Endothelial cell of umbilical vein (primary cell): ENCODE results near the gene RPA1. TPM values are rescaled to one million over a fixed set of nuclear protein-coding genes. Genes with fewer than 3 reads are reported as not detected.

Source experiments
- BruUV-seq: library from RNA; stranded (reverse); fragments of 400-500 nt; replicated peaks from 2 replicates; lab custom pipeline; 2021; lab: Mats Ljungman, UMichigan
- CTCF ChIA-PET: fragments of 300-600, 350-600 bp; sonication (Branson Sonifier 250); formaldehyde crosslinking; loops from one replicate; lab custom pipeline; 2021; ENCODE audit warnings: antibody characterized with exemption, inconsistent platforms; lab: Charles Lee
- POLR2A ChIA-PET: fragments of 300-600, 350-600 bp; sonication (Branson Sonifier 250); formaldehyde crosslinking; loops from one replicate; lab custom pipeline; 2021; ENCODE audit warnings: antibody characterized with exemption, inconsistent platforms; lab: Charles Lee
- DNase-seq: peaks from one replicate; pipeline ENCODE4 v3.0.0-alpha.2; 2011; ENCODE audit warnings: low read depth, low spot score
- FAIRE-seq: peaks from 2 replicates; lab custom pipeline; 2011; peaks lifted over from hg19 to GRCh38; lab: Jason Lieb, UNC
- H2AFZ ChIP-seq: 2 replicates; pipeline ENCODE4 v1.6.0; 2012; ENCODE audit warnings: low read depth, low read length, control low read depth, inconsistent platforms
- H3K27ac ChIP-seq: 2 replicates; pipeline ENCODE4 v1.5.1; 2011; ENCODE audit warnings: low read depth, mild to moderate bottlenecking, control low read depth, low read length, moderate library complexity; ENCODE audit not compliant: insufficient read depth
- H3K27me3 ChIP-seq, 2 experiments: 2 replicates each; pipeline versions ENCODE4 v1.6.0 to v1.6.1; 2011; ENCODE audit warnings: low read length in 2 of 2, mixed read lengths in 1 of 2; ENCODE audit not compliant: control insufficient read depth in 2 of 2, insufficient read depth in 2 of 2
- H3K36me3 ChIP-seq, 2 experiments: 2 replicates in 1 of 2; 3 replicates in 1 of 2; pipeline ENCODE4 v1.5.1; 2011; ENCODE audit warnings: low read length in 2 of 2, mild to moderate bottlenecking in 1 of 2, moderate library complexity in 1 of 2; ENCODE audit not compliant: control insufficient read depth in 2 of 2, insufficient read depth in 2 of 2; ENCODE audit errors: extremely low read depth in 1 of 2
- H3K4me1 ChIP-seq: 3 replicates; pipeline ENCODE4 v1.5.1; 2011; ENCODE audit warnings: mild to moderate bottlenecking, low read length; ENCODE audit not compliant: control insufficient read depth, insufficient read depth; ENCODE audit errors: extremely low read depth
- H3K4me2 ChIP-seq: 2 replicates; pipeline ENCODE4 v1.6.1; 2011; ENCODE audit warnings: low read length, control low read depth, mixed read lengths; ENCODE audit not compliant: insufficient read depth
- H3K4me3 ChIP-seq, 3 experiments: fragments of 200-600 bp in 1 of 3; sonication (generic), shearing (Covaris generic) in 1 of 3; replicated peaks in 1 of 3; 2 replicates each; pipeline ENCODE4 v1.5.1; 2011 to 2016; ENCODE audit warnings: control low read depth in 3 of 3, low read length in 3 of 3, mild to moderate bottlenecking in 2 of 3, inconsistent platforms in 1 of 3, low read depth in 1 of 3, moderate library complexity in 1 of 3; ENCODE audit not compliant: insufficient read depth in 1 of 3
- H3K79me2 ChIP-seq: 2 replicates; pipeline ENCODE4 v1.6.0; 2012; ENCODE audit warnings: low read length, inconsistent platforms; ENCODE audit not compliant: control insufficient read depth, insufficient read depth
- H3K9ac ChIP-seq: replicated peaks from 2 replicates; pipeline ENCODE3; 2011; ENCODE audit warnings: low read length, control low read depth; ENCODE audit not compliant: insufficient read depth; ENCODE audit errors: extremely low read depth
- H3K9me1 ChIP-seq: replicated peaks from 3 replicates; pipeline ENCODE4 v1.6.0; 2011; ENCODE audit warnings: mild to moderate bottlenecking, low read length; ENCODE audit not compliant: control insufficient read depth, insufficient read depth; ENCODE audit errors: extremely low read depth
- H3K9me3 ChIP-seq: replicated peaks from 2 replicates; pipeline ENCODE4 v1.5.1; 2012; ENCODE audit warnings: low read length, inconsistent platforms; ENCODE audit not compliant: control insufficient read depth, insufficient read depth
- H4K20me1 ChIP-seq: replicated peaks from 2 replicates; pipeline ENCODE3; 2011; ENCODE audit warnings: mild to moderate bottlenecking, low read length; ENCODE audit not compliant: control insufficient read depth, insufficient read depth; ENCODE audit errors: extremely low read depth
- CTCF ChIP-seq, 2 donors: IDR thresholded peaks; 1 replicate in 1 of 2; 2 replicates in 1 of 2; pipeline ENCODE4 v1.5.1; 2011; ENCODE audit warnings: low read length in 2 of 2, mild to moderate bottlenecking in 2 of 2, moderate library complexity in 2 of 2, control low read depth in 1 of 2, inconsistent platforms in 1 of 2, low read depth in 1 of 2; ENCODE audit not compliant: insufficient read depth in 1 of 2; ENCODE audit errors: extremely low read depth in 1 of 2
- EZH2 ChIP-seq: IDR thresholded peaks from 2 replicates; pipeline ENCODE4 v1.6.1; 2012; ENCODE audit warnings: borderline replicate concordance, low read depth, mild to moderate bottlenecking, moderate library complexity, low read length, inconsistent platforms; ENCODE audit not compliant: severe bottlenecking
- FOS ChIP-seq: IDR thresholded peaks from 2 replicates; pipeline ENCODE4 v1.6.1; 2011; ENCODE audit warnings: mild to moderate bottlenecking, low read length, moderate library complexity, borderline replicate concordance; ENCODE audit not compliant: insufficient read depth
- GATA2 ChIP-seq: IDR thresholded peaks from 2 replicates; pipeline ENCODE4 v1.7.0; 2011; ENCODE audit warnings: low read depth, mild to moderate bottlenecking, moderate library complexity, mixed read lengths, low read length; ENCODE audit not compliant: insufficient read length, insufficient read depth
- JUN ChIP-seq: IDR thresholded peaks from 2 replicates; pipeline ENCODE4 v1.6.1; 2011; ENCODE audit warnings: borderline replicate concordance, low read depth; ENCODE audit not compliant: insufficient read length, insufficient read depth
- MAX ChIP-seq: IDR thresholded peaks from 2 replicates; pipeline ENCODE4 v1.6.1; 2011; ENCODE audit not compliant: insufficient read depth, insufficient read length
- MYC ChIP-seq: IDR thresholded peaks from one replicate; pipeline ENCODE4 v1.6.1; 2011; ENCODE audit warnings: mild to moderate bottlenecking, low read depth, low read length
- POLR2A ChIP-seq: IDR thresholded peaks from 2 replicates; pipeline ENCODE4 v1.6.1; 2012; ENCODE audit warnings: low read depth, mild to moderate bottlenecking, control low read depth, low read length
- POLR2AphosphoS5 ChIP-seq: IDR thresholded peaks from 2 replicates; pipeline ENCODE4 v1.6.1; 2012; ENCODE audit warnings: low read depth, mild to moderate bottlenecking, control low read depth, low read length, moderate library complexity; ENCODE audit not compliant: insufficient read depth
- dilution Hi-C: fragments of 300-500 bp; cut with MboI; formaldehyde crosslinking; loops from one replicate; pipeline ENCODE4 v1.15.0; 2019; ENCODE audit warnings: low sequenced_read_pairs; ENCODE audit not compliant: extremely low pct_ligation_motif_present
- intact Hi-C: fragments of 100-400 bp; cut with micrococcal nuclease; formaldehyde crosslinking; loops from one replicate; pipeline ENCODE4 v1.10.0; 2022
- polyA plus RNA-seq, 4 experiments: library from polyadenylated mRNA; depleted of rRNA in 3 of 4; stranded (reverse) in 3 of 4; unstranded in 1 of 4; fragments of >200 nt; gene quantifications; 2 replicates each; pipeline versions ENCODE4 v1.2.1 to v1.2.3, GENCODE V29; 2011 to 2012; ENCODE audit warnings: missing spikeins in 1 of 4
- total RNA-seq: library from RNA; stranded (reverse); gene quantifications from 2 replicates; pipeline ENCODE4 v1.2.3, GENCODE V29; 2021

RPA1 gene
- total and polyA plus RNA-seq, 2 donors (not counting 3 experiments of a cell fraction or from before 2014, with no cell fraction given): 50.5 to 123 TPM

- dilution Hi-C loops (no loop called here), intact Hi-C loops (no loop called here)
- Histone ChIP-seq H3K79me2 (no peaks in the 10 kb centered on the region), H2AFZ (no peak overlapping the region), H3K4me3 (no peak overlapping the region), H3K4me2 (no peak overlapping the region), H3K4me1 (no peaks in the 10 kb centered on the region), H3K27me3 (no peaks in the 10 kb centered on the region), H3K27ac (no peak overlapping the region), H4K20me1 (no peaks in the 10 kb centered on the region), H3K9me3 (no peaks in the 10 kb centered on the region), H3K36me3 (peaks cover 4 to 6% of the 10 kb centered on the region in 2 experiments), H3K9ac (no peak overlapping the region), H3K9me1 (no peaks in the 10 kb centered on the region)
- FAIRE-seq (no peak), DNase-seq (no peak)
- TF ChIP-seq POLR2AphosphoS5 (no peak), EZH2 (no peak), JUN (no peak), MYC (no peak), FOS (no peak), GATA2 (no peak)
- ChIA-PET POLR2A (no interaction called here), CTCF (no interaction called here)
- BruUV-seq: no TSS peak
Measured at GRCh38 chr17:1873418-1873817, 43.6 kb downstream of the RPA1 start.

GRCh38 chr17:1875597-1875996 is 45.8 kb downstream of the RPA1 start:
- POLR2A ChIA-PET: no interaction called here

More at GRCh38 chr17:1875597-1875996, 45.8 kb downstream of the RPA1 start:
- H3K9ac ChIP-seq: no peak overlapping the region
- no peak for FAIRE-seq
- H2AFZ ChIP-seq: no peak overlapping the region
- no peaks in the 10 kb centered on the region for H3K27me3 ChIP-seq
- H3K9me1 ChIP-seq: no peaks in the 10 kb centered on the region
- CTCF ChIA-PET: interaction anchor here (1.2 kb wide), 1 partner anchor 12 kb away, joined by 4 read pairs; no protein-coding TSS in a partner anchor
- no peaks in the 10 kb centered on the region for H3K4me1 ChIP-seq
- peaks cover 10 to 13% of the 10 kb centered on the region in 2 experiments for H3K36me3 ChIP-seq
- no peak overlapping the region for H3K27ac ChIP-seq
- BruUV-seq: no TSS peak
- no peaks in the 10 kb centered on the region for H3K9me3 ChIP-seq
- no peak for TF ChIP-seq MAX
- no peak for TF ChIP-seq CTCF (IDR thresholded peaks at IDR 0.05; ENCODE audit: extremely low read depth in 1 of 2, insufficient read depth in 1 of 2, low read depth in 1 of 2, low read length in 2 of 2)
- no peak for TF ChIP-seq POLR2A
- TF ChIP-seq MYC: no peak
- TF ChIP-seq POLR2AphosphoS5: no peak
- no peak for TF ChIP-seq JUN
- TF ChIP-seq EZH2: no peak
- TF ChIP-seq FOS: no peak
- TF ChIP-seq GATA2: no peak
- no peak overlapping the region for H3K4me3 ChIP-seq
- H4K20me1 ChIP-seq: no peaks in the 10 kb centered on the region
- dilution Hi-C loops (no loop called here), intact Hi-C loops (no loop called here)
- DNase-seq: no peak
- no peak overlapping the region for H3K4me2 ChIP-seq
- H3K79me2 ChIP-seq: no peaks in the 10 kb centered on the region
